Panc1 (cell line): ENCODE measurements around the gene ZFAND3. TPM values are rescaled to one million over a fixed set of nuclear protein-coding genes. Genes with fewer than 3 reads are reported as not detected.

ENCODE experiments used
- ATAC-seq: fragments of 200-7000 bp; cut with Tn5 transposase; 2 replicates; pipeline ENCODE4 v1.9.1; 2020; ENCODE audit warnings: mild to moderate bottlenecking, moderate library complexity
- BruUV-seq: library from RNA; stranded (reverse); fragments of 400-500 nt; replicated peaks from 2 replicates; lab custom pipeline; 2021; lab: Mats Ljungman, UMichigan
- CTCF ChIA-PET: fragments of 300-600 bp; sonication (Branson Sonifier 250); formaldehyde crosslinking; loops from one replicate; lab custom pipeline; 2022; ENCODE audit warnings: antibody characterized with exemption; lab: Charles Lee
- POLR2A ChIA-PET: fragments of 300-600 bp; sonication (Branson Sonifier 250); formaldehyde crosslinking; loops from one replicate; lab custom pipeline; 2022; ENCODE audit warnings: antibody characterized with exemption; lab: Charles Lee
- DNase-seq: peaks from one replicate; pipeline ENCODE4 v3.0.0-alpha.2; 2010; ENCODE audit warnings: low read depth, low spot score
- H3K27ac ChIP-seq: 2 replicates; pipeline ENCODE4 v1.5.1; 2011; ENCODE audit warnings: mild to moderate bottlenecking, low read length, inconsistent platforms
- H3K27me3 ChIP-seq: fragments of 200-500 bp; sonication (Bioruptor generic); 2 replicates; pipeline ENCODE4 v1.6.0; 2014; ENCODE audit warnings: low read length, inconsistent platforms; ENCODE audit not compliant: control insufficient read depth, insufficient read depth
- H3K36me3 ChIP-seq: fragments of 200-500 bp; sonication (Bioruptor generic); 2 replicates; pipeline ENCODE4 v1.5.1; 2014; ENCODE audit warnings: inconsistent platforms, mild to moderate bottlenecking, low read length, moderate library complexity; ENCODE audit not compliant: control insufficient read depth, insufficient read depth
- H3K4me1 ChIP-seq: 2 replicates; pipeline ENCODE4 v1.5.1; 2011; ENCODE audit warnings: inconsistent platforms, mild to moderate bottlenecking, low read length, moderate library complexity; ENCODE audit not compliant: control insufficient read depth, insufficient read depth
- H3K4me3 ChIP-seq, 2 experiments: 2 replicates each; pipeline ENCODE4 v1.5.1; 2011 to 2012; ENCODE audit warnings: low read depth in 2 of 2, low read length in 2 of 2, mild to moderate bottlenecking in 2 of 2, inconsistent platforms in 1 of 2, moderate library complexity in 1 of 2
- H3K9me3 ChIP-seq: fragments of 200-500 bp; sonication (Bioruptor generic); 2 replicates; pipeline ENCODE4 v1.5.1; 2014; ENCODE audit warnings: low read depth, mild to moderate bottlenecking, inconsistent platforms, low read length, moderate library complexity; ENCODE audit not compliant: control insufficient read depth, insufficient read depth
- CTCF ChIP-seq: fragments of 450-650 bp; IDR thresholded peaks from 2 replicates; pipeline ENCODE4 v1.5.1; 2017; ENCODE audit warnings: mild to moderate bottlenecking
- POLR2AphosphoS5 ChIP-seq: IDR thresholded peaks from 2 replicates; pipeline ENCODE4 v1.6.1; 2012; ENCODE audit warnings: mild to moderate bottlenecking, low read depth, low read length, moderate library complexity
- REST ChIP-seq, 2 experiments: IDR thresholded peaks; 2 replicates each; pipeline ENCODE4 v1.6.1; 2011 to 2012; ENCODE audit warnings: low read depth in 2 of 2, control low read depth in 1 of 2, low read length in 1 of 2, mild to moderate bottlenecking in 1 of 2, moderate library complexity in 1 of 2; ENCODE audit not compliant: insufficient read depth in 1 of 2
- SIN3A ChIP-seq: IDR thresholded peaks from 2 replicates; pipeline ENCODE4 v1.6.1; 2012; ENCODE audit warnings: low read depth, mild to moderate bottlenecking, low read length, moderate library complexity, borderline replicate concordance; ENCODE audit not compliant: insufficient read depth
- TCF7L2 ChIP-seq: IDR thresholded peaks from 2 replicates; pipeline ENCODE4 v1.6.1; 2011; ENCODE audit warnings: mild to moderate bottlenecking, low read depth, low read length, inconsistent platforms
- in situ Hi-C: cut with HindIII; loops from 2 replicates; pipeline ENCODE4 v1.10.0; 2016; ENCODE audit warnings: low sequenced_read_pairs, low pct_unique_long_range_greater_than_20kb
- intact Hi-C: fragments of 100-400 bp; cut with micrococcal nuclease; formaldehyde crosslinking; loops from one replicate; pipeline ENCODE4 v1.10.0; 2022; ENCODE audit not compliant: unreplicated experiment
- total RNA-seq: library from RNA; stranded (reverse); gene quantifications from one replicate; pipeline ENCODE4 v1.2.1, GENCODE V29; 2021; ENCODE audit not compliant: unreplicated experiment

The ZFAND3 gene
- total RNA-seq, 1 experiment from 2014 or later: 95.9 TPM

GRCh38 chr6:37819802-37820717, 533 bp downstream of the ZFAND3 start:
- CTCF ChIA-PET: interaction anchor here (0.7 kb wide), 1 partner anchor 35 kb away, joined by 3 read pairs; no protein-coding TSS in a partner anchor
- TF ChIP-seq REST (IDR thresholded peaks at IDR 0.05; ENCODE audit: insufficient read depth in 1 of 2, low read depth in 2 of 2, low read length in 1 of 2): no peak
- no peak for TF ChIP-seq SIN3A
- TF ChIP-seq CTCF: no peak
- no peak for TF ChIP-seq TCF7L2
- no peak for TF ChIP-seq POLR2AphosphoS5
- in situ Hi-C loops (no loop called here), intact Hi-C loops (no loop called here)
- ATAC-seq (peak; percentile 44), DNase-seq (no peak)
- POLR2A ChIA-PET: interaction anchor here (0.6 to 1.1 kb wide), 2 partner anchors 9 to 883 kb away, joined by 7 to 9 read pairs; no protein-coding TSS in a partner anchor
- Histone ChIP-seq H3K36me3 (peaks cover 5% of the 10 kb centered on the region; the same call in 1 of the 2 replicates), H3K4me3 (peak overlapping the region; percentile 76 to 84), H3K27me3 (no peaks in the 10 kb centered on the region), H3K9me3 (no peaks in the 10 kb centered on the region), H3K27ac (peak overlapping the region; percentile 99), H3K4me1 (peaks cover 29% of the 10 kb centered on the region)
- BruUV-seq: no TSS peak

- ChIA-PET POLR2A (no interaction called here), CTCF (no interaction called here)
- Histone ChIP-seq H3K4me3 (peak overlapping the region; percentile 76 to 84), H3K9me3 (no peaks in the 10 kb centered on the region), H3K27me3 (no peaks in the 10 kb centered on the region), H3K36me3 (peaks cover 5% of the 10 kb centered on the region; the same call in 1 of the 2 replicates), H3K4me1 (peaks cover 29% of the 10 kb centered on the region), H3K27ac (peak overlapping the region; percentile 99)
- TSS peak; percentile 65 for BruUV-seq
- ATAC-seq (no peak), DNase-seq (no peak)
- intact Hi-C loops (no loop called here), in situ Hi-C loops (no loop called here)
- TF ChIP-seq TCF7L2 (no peak), POLR2AphosphoS5 (no peak), REST (IDR thresholded peaks at IDR 0.05; ENCODE audit: insufficient read depth in 1 of 2, low read depth in 2 of 2, low read length in 1 of 2) (no peak), CTCF (no peak), SIN3A (no peak)
Observed at GRCh38 chr6:37820718-37821079, 1.2 kb downstream of the ZFAND3 start.
